ENCODE data around the gene DCC.

- TF ChIP-seq CTCF (IDR thresholded peaks at IDR 0.05) (no peak), POLR2AphosphoS5 (IDR thresholded peaks at IDR 0.05) (no peak), EP300 (IDR thresholded peaks at IDR 0.05; ENCODE audit: low read depth) (no peak)
Measured at GRCh38 chr18:52481116-52481515, 141.1 kb downstream of the DCC start.

All from transverse colon (tissue), 4 donors.